Measurements from ENCODE around the gene HCN4.

DNA sequence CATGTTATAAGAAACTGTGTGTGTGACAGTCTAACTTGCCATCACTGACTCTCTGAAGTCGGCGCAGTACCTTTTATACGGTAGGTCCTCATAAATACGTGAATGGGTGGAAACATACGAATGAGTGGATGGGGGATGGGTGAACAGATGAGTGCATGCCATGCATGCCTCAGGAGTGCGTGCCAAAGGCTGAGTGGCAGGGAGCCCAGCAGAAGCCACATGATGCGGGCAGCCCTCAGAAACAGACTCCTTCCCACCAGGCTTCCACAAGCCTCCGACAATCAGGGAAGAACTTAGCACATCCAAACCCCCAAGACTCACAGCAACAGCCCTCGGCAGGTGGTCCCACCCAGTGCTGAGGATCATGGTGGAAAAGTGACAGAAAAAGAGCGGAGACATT is 16.7 kb downstream of the HCN4 start:
- TF ChIP-seq, protein P1, sequence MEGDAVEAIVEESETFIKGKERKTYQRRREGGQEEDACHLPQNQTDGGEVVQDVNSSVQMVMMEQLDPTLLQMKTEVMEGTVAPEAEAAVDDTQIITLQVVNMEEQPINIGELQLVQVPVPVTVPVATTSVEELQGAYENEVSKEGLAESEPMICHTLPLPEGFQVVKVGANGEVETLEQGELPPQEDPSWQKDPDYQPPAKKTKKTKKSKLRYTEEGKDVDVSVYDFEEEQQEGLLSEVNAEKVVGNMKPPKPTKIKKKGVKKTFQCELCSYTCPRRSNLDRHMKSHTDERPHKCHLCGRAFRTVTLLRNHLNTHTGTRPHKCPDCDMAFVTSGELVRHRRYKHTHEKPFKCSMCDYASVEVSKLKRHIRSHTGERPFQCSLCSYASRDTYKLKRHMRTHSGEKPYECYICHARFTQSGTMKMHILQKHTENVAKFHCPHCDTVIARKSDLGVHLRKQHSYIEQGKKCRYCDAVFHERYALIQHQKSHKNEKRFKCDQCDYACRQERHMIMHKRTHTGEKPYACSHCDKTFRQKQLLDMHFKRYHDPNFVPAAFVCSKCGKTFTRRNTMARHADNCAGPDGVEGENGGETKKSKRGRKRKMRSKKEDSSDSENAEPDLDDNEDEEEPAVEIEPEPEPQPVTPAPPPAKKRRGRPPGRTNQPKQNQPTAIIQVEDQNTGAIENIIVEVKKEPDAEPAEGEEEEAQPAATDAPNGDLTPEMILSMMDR (conservative IDR thresholded peaks at IDR 0.05; ENCODE audit: low read depth, low read length), result no peak
- no peak for TF ChIP-seq EZH2 (IDR thresholded peaks at IDR 0.05; ENCODE audit: borderline replicate concordance, low read depth, low read length, poor library complexity, severe bottlenecking)

Measured in A673 (cell line).